ENCODE measurements around the gene USP9X. TPM values are rescaled to one million over a fixed set of nuclear protein-coding genes. Genes with fewer than 3 reads are reported as not detected.

Gene USP9X, protein sequence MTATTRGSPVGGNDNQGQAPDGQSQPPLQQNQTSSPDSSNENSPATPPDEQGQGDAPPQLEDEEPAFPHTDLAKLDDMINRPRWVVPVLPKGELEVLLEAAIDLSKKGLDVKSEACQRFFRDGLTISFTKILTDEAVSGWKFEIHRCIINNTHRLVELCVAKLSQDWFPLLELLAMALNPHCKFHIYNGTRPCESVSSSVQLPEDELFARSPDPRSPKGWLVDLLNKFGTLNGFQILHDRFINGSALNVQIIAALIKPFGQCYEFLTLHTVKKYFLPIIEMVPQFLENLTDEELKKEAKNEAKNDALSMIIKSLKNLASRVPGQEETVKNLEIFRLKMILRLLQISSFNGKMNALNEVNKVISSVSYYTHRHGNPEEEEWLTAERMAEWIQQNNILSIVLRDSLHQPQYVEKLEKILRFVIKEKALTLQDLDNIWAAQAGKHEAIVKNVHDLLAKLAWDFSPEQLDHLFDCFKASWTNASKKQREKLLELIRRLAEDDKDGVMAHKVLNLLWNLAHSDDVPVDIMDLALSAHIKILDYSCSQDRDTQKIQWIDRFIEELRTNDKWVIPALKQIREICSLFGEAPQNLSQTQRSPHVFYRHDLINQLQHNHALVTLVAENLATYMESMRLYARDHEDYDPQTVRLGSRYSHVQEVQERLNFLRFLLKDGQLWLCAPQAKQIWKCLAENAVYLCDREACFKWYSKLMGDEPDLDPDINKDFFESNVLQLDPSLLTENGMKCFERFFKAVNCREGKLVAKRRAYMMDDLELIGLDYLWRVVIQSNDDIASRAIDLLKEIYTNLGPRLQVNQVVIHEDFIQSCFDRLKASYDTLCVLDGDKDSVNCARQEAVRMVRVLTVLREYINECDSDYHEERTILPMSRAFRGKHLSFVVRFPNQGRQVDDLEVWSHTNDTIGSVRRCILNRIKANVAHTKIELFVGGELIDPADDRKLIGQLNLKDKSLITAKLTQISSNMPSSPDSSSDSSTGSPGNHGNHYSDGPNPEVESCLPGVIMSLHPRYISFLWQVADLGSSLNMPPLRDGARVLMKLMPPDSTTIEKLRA (N-terminal part only)
- total RNA-seq, result 10 to 100 TPM; 83.3 to 86.0 TPM
- 10 to 100 TPM; 55.6 to 65.2 (median 61.3) TPM for polyA plus RNA-seq (ENCODE audit: insufficient read length in 6 of 6)
- long read RNA-seq, donor 1, full-length matches to known transcripts, result 3 of 81 reads
- long read RNA-seq, donor 1, partial matches to known transcripts, result 78 of 81 reads
- long read RNA-seq, donor 1, other reads (novel, unspliced or antisense), result 0 of 81 reads
- long read RNA-seq, donor 2, full-length matches to known transcripts, result 2 of 73 reads
- long read RNA-seq, donor 2, partial matches to known transcripts, result 71 of 73 reads
- long read RNA-seq, donor 2, other reads (novel, unspliced or antisense), result 0 of 73 reads
- long read RNA-seq, donor 3, partial matches to known transcripts, result 13 of 13 reads
- long read RNA-seq, donor 3, other reads (novel, unspliced or antisense), result 0 of 13 reads
- long read RNA-seq, donor 4, partial matches to known transcripts, result 4 of 4 reads
- long read RNA-seq, donor 4, other reads (novel, unspliced or antisense), result 0 of 4 reads
- long read RNA-seq, donor 5, partial matches to known transcripts, result 29 of 29 reads
- long read RNA-seq, donor 5, other reads (novel, unspliced or antisense), result 0 of 29 reads
- long read RNA-seq, donor 6, partial matches to known transcripts, result 7 of 7 reads
- long read RNA-seq, donor 6, other reads (novel, unspliced or antisense), result 0 of 7 reads
- long read RNA-seq, donor 7, full-length matches to known transcripts, result 1 of 1 reads
- long read RNA-seq, donor 7, partial matches to known transcripts, result 0 of 1 reads
- long read RNA-seq, donor 7, other reads (novel, unspliced or antisense), result 0 of 1 reads
- long read RNA-seq, donor 8, full-length matches to known transcripts, result 2 of 46 reads
- long read RNA-seq, donor 8, partial matches to known transcripts, result 44 of 46 reads
- long read RNA-seq, donor 8, other reads (novel, unspliced or antisense), result 0 of 46 reads
- long read RNA-seq, donor 9, result 0 reads
- long read RNA-seq, donor 10, partial matches to known transcripts, result 2 of 2 reads
- long read RNA-seq, donor 10, other reads (novel, unspliced or antisense), result 0 of 2 reads
- long read RNA-seq, donor 11, partial matches to known transcripts, result 48 of 49 reads
- long read RNA-seq, donor 11, other reads (novel, unspliced or antisense), result 0 of 49 reads
- long read RNA-seq, donor 12, partial matches to known transcripts, result 65 of 67 reads
- long read RNA-seq, donor 12, other reads (novel, unspliced or antisense), result 0 of 67 reads

DNA sequence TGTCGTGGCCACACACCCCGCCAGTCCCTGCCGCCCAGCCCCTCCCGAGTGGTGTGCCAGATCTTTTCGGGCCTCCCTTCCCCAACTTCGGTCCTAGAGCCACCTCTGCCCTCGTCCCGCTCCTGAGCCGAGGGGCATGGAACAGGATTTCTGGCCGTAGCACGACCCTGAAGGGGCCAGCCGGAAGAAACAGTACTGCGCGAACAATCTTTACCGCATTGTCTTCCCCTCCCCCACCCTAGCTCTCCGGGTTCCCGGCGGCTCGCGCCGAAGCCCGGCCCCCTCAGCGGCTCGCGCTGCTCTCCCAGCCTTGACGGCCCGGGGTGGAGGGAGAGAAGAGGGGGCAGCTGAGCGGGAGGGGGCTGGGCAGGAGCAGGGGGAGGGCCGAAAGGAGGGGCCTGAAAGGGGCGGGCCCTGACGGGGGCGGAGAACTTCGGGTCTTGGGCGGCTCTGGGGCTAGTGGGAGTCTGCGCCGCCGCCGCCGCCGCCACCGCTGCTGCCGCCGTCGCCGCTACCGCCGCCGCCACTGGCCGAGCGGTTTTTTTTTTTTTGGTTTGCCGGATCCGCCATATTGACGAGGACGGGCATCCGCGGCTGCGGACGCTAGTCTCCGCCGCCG lies at the start of gene USP9X:
Gene USP9X, plus strand, starts transcription at position 553 of the 619 bp plus-strand sequence. CDS start 38,184 bp downstream, outside the sequence.
- H3K4me3 ChIP-seq, result peak within 1 kb of the TSS; percentile 70 to 78
- H3K4me1 ChIP-seq, result peaks cover 0 to 23% of the 10 kb centered on the region in 2 donors
- H3K9me3 ChIP-seq, result no peaks in the 10 kb centered on the region
- TF ChIP-seq, protein P1, sequence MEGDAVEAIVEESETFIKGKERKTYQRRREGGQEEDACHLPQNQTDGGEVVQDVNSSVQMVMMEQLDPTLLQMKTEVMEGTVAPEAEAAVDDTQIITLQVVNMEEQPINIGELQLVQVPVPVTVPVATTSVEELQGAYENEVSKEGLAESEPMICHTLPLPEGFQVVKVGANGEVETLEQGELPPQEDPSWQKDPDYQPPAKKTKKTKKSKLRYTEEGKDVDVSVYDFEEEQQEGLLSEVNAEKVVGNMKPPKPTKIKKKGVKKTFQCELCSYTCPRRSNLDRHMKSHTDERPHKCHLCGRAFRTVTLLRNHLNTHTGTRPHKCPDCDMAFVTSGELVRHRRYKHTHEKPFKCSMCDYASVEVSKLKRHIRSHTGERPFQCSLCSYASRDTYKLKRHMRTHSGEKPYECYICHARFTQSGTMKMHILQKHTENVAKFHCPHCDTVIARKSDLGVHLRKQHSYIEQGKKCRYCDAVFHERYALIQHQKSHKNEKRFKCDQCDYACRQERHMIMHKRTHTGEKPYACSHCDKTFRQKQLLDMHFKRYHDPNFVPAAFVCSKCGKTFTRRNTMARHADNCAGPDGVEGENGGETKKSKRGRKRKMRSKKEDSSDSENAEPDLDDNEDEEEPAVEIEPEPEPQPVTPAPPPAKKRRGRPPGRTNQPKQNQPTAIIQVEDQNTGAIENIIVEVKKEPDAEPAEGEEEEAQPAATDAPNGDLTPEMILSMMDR (IDR thresholded peaks at IDR 0.05), result no peak
- DNase-seq, result peak in 3 of 4 donors; percentile 92 to 94 (median 93)
- ATAC-seq, result peak; percentile 90
- peak within 1 kb of the TSS; percentile 98 to 100 for H3K27ac ChIP-seq
- H3K27me3 ChIP-seq, result no peaks in the 10 kb centered on the region
- intact Hi-C loops (cut with DNase I), result no loop called here
- H3K36me3 ChIP-seq, result no peaks in the 10 kb centered on the region

DNA sequence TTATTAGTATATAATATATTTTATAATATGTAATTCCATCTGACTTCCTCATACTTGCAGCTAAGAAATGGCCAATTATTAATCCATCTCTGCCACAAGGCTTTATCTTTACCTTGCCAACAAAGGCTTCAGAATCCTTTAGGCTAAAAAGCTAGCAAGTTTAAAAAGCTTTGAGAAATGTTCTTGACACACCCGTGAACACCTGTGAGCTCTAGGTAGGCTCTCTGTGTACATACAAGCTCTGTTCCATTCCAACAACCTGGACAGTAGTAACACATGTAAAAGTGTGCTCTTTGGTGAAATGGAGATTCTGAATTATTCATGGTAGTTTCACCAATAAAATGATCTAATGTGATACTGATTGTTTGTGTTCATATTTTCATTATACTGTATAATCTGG lies 49.7 kb upstream of the USP9X start:
- DNase-seq, result no peak
- ATAC-seq, result peak; percentile 36
- intact Hi-C loops (cut with DNase I), result no loop called here
- TF ChIP-seq, protein P1 (IDR thresholded peaks at IDR 0.05), result no peak
- H3K9me3 ChIP-seq, result no peaks in the 10 kb centered on the region
- H3K27ac ChIP-seq, result no peak overlapping the region
- no peaks in the 10 kb centered on the region for H3K4me1 ChIP-seq
- H3K36me3 ChIP-seq, result no peaks in the 10 kb centered on the region
- no peaks in the 10 kb centered on the region for H3K27me3 ChIP-seq
- no peak overlapping the region for H3K4me3 ChIP-seq

DNA sequence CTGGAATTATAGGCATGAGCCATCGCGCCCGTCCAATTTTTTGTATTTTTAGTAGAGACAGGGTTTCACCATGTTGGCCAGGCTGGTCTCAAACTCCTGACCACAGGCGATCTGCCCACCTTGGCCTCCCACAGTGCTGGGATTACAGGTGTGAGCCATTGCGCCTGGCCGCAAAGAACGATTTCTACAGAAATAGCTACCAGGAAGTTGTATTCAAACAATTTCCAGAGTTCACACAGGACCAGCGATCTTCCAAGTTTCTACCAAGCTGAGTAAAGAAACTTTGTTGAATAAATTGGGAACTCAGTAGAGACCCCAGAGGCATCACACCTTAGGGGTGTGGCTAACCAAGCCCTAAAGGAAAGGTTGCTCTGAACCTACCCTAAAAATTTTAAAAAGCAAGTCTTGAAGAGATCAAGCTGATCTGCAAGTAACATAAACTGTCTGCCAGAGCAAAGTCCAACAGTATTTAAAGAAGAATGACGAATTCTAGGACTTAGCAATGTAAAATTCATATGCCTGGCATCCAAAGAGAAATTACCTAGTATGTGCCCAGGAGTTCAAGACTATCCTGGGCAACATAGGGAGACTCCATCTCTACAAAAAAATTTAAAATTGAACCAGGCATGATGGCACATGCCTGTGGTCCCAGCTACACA lies 48.4 kb upstream of the USP9X start:
- no peak overlapping the region for H3K4me3 ChIP-seq
- H3K27me3 ChIP-seq, result no peaks in the 10 kb centered on the region
- no peak for ATAC-seq
- TF ChIP-seq, protein P1 (IDR thresholded peaks at IDR 0.05), result no peak
- no peaks in the 10 kb centered on the region for H3K4me1 ChIP-seq
- DNase-seq, result no peak
- no peak overlapping the region for H3K27ac ChIP-seq
- no peaks in the 10 kb centered on the region for H3K9me3 ChIP-seq
- intact Hi-C loops (cut with DNase I), result no loop called here
- no peaks in the 10 kb centered on the region for H3K36me3 ChIP-seq
